ENCODE data around the gene TSPOAP1. TPM values are rescaled to one million over a fixed set of nuclear protein-coding genes. Genes with fewer than 3 reads are reported as not detected.

The TSPOAP1 gene
- total RNA-seq, 1 donor from 2014 or later = 30.1 TPM

DNA sequence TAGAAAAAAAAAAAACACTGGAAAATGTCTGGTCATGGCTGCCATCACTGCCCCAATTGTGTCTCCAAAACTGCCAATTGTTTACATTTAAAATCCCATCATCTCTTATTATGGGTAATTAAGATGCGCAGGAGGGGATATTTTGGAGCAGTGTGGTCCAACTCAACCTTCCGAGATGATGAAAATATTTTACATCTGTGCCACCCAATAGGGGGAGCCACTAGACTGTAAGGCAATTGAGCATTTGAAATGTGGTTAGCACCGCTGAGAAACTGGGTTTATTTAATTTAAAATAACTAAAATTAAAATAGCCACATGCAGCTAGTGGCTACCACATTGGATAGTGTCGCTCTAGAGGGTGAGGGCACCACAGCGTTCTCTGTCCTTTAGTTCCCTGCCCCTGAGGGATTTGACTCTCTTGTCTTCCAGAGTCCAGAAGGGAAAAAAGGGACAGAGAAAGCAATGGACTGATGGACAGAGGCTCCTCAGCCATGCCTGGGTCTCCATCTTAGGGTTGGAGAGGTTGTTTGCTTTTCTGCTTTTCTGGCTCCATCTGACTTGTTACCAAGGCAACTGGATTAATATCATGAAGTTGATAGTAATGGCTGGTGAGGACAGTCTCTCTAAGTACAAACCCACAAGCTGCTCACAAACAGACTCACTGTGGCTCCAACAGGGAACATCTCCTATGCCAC, 51.3 kb downstream of the TSPOAP1 start:
- no peak for DNase-seq

DNA sequence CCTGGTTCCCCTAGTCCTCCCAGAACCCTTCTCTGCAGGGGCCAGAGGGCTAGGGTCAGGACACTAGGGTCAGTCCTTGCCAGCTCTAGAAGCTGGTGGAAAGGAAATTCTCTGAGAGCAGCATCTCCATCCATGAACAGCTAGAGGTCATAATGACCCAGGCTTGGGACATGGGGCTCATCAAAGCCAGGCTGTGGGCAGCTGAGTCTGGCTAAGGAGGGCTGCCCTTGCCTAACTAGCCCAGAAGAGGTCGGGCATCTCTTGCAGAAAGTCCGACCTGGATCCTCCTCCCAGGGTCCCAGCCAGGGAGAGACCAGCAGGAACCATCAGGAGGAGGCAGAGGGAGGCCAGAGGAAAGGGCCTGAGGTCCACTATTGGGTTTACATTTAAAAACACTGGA, 52.2 kb downstream of the TSPOAP1 start:
- no peak for DNase-seq

DNA sequence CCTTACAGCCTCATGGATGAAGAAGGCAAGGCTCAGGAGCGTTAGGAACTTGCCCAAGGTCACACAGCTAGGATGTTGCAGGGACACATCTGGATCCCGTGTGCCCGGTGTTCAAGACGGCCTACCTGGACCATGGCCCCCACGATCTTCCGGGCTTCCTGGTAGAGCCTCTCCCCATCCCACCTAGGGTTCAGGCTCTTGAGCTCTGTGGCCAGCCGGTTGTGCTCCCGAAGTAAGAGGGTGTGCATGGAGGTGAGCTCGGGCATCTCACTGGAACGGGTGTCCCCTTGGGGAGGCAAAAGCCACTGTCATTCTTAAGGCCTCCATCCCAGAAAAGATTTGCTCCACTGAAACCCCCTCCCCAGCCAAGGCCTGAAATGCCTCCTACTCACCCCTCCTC, 53.2 kb downstream of the TSPOAP1 start:
- DNase-seq = no peak

DNA sequence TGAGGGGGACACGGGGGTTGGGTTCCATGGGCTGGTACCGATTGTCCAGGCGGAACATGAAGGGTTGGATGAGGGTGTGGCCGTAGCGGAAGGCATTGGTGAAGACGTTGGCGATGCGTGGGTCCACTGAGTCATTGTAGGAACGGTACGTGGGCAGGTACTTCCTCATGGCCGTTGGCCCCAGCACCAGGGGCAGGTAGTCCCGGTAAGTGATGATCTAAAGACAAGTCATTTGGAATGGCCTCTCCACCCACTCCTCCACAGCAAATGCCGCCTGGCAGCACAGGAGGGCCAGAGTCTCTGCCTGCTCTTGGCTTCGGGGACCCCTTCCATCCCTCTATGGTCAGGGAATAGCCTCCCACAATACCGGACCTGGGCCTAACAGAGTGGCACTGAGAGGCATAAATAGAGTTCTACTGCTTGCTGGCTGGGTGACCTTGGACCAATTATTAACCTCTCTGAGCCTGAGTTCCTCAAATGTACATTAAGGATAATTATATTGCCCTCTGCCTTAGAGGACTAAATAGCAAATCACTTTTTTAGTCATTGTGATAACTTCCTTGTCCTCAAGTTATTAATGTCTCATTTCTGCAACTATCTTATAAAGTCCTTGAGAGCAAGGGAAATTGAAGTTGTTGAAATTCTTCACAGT, 55.0 kb downstream of the TSPOAP1 start:
- DNase-seq = no peak

DNA sequence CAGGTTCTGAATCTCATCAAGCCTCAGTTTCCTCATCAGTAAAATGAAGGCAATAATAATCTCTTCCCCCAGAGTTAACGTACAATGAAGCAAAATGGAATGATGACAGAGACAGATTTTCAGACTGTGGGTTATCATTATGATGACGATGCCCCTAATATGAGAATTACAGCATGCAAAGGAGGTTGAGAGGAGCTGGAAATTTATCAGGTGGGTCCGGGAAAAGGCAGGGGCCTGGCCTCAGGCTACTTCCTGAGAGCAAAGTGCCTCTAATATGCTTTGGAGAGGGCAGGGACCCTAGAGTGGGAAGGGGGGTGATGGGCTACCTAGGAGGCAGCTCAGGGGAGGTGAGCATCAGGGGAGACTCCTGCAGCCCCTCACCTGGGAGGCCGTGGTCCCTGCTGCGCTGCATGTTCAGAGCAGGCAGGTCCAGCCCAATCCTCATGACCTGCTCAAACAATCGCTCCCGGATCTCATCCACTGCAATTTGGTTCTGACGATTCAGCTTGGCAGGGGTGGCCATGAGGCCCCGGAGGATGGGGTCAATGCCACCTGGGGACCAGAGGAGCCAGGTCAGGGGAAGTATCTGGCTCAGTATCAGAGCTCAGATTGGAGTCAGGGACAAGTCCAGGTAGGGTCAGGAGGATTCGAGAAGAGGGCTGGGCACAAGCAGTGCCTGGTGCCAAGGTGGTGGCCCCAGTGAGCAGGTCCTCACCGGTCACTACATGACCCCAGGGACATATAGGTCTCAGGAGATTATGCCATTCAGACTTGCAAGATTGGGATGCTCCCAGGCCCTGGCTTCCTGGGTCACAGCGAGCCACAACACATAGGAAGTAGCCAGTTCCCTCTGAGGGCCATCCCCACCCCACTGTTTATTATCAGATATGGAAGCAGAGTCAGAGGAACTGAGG, 56.0 kb downstream of the TSPOAP1 start:
- DNase-seq = no peak

DNA sequence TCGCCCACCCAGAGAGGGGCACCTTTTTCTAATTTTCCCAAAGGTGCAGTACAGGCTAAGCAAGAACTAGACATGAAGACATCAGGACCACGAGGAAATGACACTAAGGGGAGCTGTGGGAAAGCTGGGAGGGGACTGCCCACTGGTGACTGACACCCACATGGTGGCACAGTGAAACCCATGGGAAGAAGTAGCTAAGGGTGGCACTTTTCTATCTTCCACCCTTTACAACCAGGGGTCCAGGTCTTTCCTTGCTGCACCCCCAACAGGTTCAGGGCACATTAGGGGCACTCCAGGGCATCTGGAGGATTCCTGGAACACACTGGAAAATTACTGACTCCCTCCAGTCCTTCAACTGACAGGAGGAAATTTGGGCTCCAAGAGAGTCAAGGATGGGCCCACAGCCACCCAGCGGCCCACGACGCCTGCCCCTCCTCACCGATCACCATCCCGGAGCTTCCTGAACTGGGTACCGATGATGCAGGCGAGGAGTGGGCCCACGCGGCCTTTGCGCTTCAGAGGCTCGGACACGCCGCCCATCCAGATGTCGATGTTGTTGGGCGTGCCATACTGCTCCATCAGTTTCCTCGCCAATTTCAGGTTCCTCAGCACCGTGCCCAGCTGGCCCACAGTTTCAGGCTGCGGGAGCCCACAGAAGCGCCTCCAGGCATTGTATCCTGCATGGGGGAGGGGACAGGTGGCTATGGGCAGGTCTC, 57.2 kb downstream of the TSPOAP1 start:
- DNase-seq = no peak

DNA sequence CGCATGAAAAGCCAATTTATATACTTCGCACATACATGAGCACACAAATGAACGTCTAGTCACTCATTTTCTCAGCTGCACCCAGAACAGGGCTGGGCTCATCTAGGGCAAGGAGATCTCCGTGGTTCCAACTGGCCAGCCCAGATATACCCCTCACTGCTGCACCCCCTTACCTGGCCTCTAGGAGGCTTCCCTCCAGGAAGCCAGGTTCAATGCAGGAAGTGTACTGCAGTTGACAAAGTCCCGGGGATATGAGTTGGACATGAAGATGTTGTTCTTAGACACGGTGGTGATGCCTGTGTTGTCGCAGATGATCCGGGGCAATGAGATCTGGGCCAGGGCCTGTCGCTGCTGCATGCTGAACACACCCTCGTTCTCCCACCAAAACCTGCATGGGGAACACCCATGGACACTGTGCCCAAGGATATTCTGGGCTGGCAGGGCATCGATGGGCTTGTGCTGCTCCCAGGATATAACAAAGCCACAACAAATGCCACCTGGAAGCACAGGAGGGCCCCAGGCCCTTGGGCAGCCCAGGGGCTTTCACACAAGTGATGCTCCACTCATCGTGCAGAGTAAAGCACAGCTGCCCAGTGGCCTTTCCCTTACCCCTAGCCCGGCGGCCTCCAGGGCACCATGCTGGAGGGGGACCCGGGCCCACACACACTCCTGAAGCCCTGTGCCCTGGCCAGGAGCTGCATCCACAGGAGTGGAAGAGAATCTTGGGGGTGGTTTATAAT, 57.9 kb downstream of the TSPOAP1 start:
- DNase-seq = no peak

DNA sequence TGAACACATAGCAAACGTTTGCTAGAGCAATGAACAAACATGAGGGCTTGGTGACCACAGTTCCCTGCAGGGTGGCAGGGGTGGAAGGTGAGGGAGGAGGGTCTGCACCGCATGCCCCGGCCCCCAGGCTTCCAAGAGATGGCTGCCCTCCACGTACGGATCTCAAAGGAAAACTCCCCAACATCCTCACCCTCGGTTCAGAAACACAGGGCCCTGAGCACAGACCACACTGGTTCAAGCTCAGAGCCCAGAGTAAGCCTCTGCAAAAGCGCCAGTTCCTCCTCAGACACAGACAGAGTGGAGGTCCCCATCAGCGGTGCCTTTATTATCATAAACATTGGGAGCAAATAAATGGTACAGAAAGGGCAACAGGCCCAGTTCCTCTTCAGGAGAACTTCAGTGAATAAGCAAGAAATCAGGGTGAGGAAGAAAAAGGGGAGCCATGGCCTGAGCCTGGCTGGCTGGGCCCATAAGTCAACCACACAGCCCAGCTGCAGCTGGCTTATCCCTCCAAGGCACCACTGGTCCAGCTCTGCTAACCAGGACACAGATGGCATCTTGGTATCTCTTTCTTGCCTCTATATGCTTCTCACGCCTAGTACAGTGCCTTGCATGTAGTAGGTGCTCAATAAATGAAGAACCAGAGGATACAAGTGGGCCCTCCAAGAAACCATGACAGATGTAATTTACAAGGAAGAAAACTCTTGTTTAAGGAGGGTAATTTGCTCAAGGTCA, 58.9 kb downstream of the TSPOAP1 start:
- DNase-seq = no peak

DNA sequence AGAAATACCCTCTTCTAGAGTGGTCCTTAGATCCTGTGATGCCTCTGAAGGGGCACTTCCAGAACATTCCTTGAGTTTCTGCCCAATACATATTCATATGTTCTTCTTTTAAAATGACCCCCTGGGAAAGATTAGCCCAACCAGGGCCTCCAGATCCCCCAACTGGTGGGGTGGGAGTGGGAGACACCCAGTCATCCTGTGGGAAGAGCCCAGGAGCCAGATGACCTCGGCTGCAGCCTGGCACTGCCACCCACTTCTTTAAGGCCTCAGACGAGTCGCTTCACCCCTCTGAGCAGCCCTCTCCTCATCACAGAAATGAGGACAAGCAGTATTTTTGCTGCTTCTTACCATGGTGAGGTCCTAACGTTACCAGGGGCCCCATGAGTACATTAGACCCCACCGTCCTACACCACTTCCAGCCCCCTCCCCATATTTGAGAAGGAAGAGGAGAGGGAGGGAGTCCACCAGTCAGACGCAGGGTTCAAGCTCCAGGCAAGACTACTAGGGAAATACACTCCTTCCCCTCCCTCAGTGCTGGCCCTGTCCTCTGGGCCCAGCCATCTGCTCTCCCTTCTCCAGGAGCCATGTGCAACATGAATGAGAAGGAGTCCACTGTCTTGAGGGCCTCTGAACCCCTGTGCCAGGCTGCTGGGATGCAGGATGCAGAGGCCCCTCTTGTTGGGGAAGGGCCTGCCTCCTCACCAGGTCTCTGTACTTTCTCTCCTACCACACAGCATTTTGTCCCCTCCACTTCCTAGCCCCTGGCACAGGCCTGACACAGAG, 59.6 kb downstream of the TSPOAP1 start:
- no peak for DNase-seq

DNA sequence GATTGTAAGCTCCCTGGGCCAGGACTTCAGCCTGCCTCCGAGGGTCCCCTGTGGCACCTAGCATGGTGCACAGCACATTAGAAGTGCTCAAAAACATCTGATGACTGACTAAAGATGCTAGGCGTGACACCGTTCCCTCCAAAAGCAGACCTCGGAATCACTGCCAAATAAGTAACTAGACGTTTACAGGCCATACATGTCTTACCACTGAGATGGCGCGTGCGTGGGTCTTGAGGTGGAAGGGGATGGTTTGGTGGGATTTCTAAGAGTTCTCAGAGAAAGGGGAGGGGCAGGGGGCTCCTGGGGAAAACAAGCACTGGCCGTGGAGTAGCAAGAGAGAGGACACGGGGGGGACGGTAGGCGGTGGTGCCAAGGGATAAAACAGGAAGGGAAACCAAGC, 60.3 kb downstream of the TSPOAP1 start:
- no peak for DNase-seq

DNA sequence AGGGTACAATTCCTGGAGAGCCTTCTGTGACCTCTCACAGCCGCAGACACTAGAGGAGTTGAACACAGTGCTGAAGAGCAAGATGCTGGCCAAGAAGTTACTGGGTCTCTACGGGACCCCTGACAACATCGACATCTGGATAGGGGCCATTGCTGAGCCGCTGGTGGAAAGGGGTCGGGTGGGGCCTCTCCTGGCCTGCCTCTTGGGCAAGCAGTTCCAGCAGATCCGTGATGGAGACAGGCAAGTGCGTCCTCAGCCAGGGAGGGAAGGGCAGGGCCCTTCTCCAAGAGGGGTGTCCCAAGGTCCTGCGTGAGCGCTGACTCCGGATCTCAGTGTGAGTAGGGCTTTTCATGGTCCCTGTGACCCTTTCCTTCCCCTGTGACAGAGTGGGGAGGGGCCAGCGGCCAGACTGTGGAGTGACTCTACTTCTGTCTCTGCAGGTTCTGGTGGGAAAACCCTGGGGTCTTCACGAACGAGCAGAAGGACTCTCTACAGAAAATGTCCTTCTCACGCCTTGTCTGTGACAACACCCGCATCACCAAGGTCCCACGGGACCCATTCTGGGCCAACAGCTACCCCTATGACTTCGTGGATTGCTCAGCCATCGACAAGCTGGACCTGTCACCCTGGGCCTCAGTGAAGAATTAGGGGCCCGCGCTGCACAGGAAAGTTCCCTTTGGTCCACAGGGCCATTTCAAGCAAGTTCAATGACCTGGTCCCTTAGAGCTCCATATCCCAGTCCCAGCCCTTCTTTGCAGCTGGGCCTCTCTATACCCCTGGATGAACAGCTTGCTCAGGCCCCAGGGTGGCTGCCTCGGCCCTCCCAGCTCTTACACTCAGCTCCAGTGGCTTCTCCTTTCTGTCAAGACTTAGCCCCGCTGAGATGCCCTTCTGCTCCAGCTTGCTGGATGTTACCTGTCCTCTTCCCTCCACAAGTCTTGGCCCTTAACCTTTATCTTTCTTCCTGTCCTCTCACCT, 61.0 kb downstream of the TSPOAP1 start:
- no peak for DNase-seq

DNA sequence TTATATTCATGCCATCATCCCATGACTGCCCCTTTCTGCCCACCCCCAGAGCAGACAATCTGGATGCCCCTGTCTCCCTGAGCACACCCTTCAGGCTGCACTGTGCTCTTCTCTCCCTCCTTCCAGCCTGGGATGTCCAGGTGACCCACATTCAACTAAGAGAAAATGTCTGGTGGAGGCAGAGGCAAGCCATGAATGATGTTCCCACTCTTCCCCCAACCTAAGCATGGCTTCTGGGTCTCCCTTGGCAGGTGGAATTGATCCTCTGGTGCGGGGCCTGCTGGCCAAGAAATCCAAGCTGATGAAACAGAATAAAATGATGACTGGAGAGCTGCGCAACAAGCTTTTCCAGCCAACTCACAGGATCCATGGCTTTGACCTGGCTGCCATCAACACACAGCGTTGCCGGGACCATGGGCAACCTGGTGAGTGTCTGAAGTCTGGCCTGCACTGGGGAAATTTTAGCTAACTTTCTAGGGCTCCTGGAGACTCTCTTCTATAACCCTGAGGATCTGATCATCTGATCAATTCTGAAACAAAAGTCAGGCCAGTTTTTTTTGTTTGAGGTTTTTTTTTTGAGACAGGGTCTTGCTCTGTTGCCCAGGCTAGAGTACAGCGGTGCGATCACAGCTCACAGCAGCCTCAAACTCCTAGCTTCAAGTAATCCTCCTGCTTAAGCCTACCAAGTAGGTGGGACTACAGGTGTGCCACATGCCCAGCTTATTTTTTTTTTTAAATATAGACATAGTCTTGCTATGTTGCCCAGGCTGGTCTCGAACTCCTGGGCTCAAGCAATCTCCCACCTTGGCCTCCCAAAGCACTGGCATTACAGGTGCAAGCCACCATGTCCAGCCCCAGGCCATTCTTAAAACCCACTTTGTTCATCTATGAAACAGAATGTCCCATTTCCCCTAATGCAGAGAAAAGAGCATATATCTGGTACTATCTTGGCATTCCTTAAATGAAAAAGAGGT, 62.4 kb downstream of the TSPOAP1 start:
- no peak for DNase-seq

DNA sequence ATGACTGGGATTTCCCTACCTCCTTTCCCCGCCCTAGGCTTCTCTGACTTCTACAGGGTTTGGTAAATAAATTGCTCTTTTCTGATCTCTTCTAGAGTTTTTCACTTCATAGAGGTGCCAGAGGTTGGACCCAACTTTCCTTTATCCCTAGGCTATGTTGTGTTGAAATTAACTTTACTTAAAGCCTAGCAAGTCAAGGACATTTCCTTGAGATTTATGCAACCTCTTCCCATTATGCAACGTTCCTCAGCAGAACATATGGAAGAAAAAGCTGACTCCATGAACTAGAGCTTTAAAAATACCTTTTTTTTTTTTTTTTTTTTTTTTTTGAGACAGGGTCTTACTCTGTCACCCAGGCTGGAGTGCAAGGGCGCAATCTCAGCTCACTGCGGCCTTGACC, 63.3 kb downstream of the TSPOAP1 start:
- DNase-seq = no peak

DNA sequence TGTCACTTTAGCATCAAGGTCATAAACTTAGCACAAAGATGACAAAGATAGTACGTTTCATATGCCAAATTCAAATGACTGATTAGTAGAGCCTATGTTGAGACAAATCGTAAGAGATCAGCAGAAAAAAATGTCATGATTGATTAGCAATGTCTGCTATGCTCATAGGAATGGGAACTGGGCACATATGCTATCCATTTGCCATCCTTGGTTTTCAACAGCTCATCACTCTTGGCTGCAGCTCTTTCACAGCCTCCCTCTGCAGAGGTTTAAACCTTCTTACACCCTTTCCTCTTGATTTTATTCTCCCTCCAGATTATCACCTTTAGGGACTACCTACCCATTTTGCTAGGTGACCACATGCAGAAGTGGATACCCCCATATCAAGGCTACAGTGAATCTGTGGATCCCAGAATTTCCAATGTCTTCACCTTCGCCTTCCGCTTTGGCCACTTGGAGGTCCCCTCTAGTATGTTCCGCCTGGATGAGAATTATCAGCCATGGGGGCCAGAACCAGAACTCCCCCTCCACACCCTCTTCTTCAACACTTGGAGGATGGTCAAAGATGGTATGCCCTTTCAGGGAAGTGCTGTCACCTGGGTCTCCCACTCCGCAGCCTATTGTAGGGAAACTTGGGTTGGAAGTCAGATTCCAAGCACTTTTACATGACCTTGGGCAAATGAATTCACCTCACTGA, 64.0 kb downstream of the TSPOAP1 start:
- no peak for DNase-seq

DNA sequence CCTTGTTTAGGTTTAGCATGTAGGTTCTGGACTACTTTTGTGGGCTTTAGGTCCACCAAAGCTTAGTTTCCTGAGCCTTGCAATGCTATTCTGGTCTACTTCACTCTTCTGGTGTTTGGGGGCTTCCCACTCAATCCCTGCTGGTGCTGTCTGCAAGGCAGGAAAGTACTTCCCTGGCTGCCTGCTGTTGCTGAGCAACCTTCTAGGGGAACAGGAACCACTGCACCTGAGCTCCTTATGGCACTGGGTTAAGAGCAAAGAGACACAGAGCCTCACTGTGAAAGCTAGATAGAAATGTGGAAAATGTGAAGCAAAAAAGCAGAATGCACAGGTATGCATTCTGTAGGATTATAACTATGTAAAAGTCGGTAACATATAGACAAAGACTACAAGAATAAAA, 64.8 kb downstream of the TSPOAP1 start:
- DNase-seq = no peak

DNA sequence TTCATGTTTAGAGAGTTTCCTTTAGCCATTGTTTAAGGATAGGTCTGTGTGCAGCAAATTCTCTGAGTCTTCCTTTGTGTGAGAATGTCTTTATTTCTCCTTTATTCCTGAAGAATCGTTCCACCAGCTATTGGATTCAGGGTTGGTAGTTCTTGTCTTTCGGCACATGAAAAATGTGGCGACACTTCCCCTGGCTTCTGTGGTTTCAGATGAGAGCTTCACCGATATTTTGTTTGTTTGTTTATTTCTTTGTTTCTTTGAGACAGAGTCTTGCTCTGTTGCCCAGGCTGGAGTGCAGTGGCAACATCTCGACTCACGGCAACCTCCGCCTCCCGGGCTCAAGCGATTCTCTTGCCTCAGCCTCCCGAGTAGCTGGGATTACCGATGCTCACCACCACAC, 66.4 kb downstream of the TSPOAP1 start:
- DNase-seq = no peak

DNA sequence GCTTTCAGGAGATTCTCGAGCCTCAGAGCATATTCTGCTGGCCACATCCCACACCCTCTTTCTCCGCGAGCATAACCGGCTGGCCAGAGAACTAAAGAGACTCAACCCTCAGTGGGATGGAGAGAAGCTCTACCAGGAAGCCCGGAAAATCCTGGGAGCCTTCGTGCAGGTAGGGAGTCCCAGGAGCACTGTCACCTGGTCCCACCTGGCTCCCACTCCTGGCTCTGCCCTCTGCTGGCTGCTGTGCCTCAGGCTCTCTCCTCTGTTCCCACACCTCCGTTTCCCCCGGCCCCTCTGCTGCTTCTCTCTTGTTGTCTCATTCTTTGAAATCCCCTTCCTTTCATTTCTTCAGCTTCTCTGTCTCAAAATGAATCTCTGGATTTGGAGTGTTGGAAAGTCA, 73.8 kb downstream of the TSPOAP1 start:
- DNase-seq = no peak
